HepG2 (cell line): ENCODE results near the gene PSMD1. TPM values are rescaled to one million over a fixed set of nuclear protein-coding genes. Genes with fewer than 3 reads are reported as not detected.

Experiments used
- GLI4 ChIP-seq: sonication (generic); formaldehyde crosslinking; IDR thresholded peaks from 2 replicates; pipeline ENCODE4 v1.5.1; 2020; ENCODE audit warnings: missing genetic modification reagents, mild to moderate bottlenecking, moderate library complexity, borderline replicate concordance
- KDM5B ChIP-seq: sonication (generic); formaldehyde crosslinking; IDR thresholded peaks from 2 replicates; pipeline ENCODE4 v1.4.0; 2020; ENCODE audit warnings: missing genetic modification reagents, mild to moderate bottlenecking, borderline replicate concordance
- KMT2B ChIP-seq: IDR thresholded peaks from 2 replicates; pipeline ENCODE4 v1.6.1; 2016; ENCODE audit warnings: missing genetic modification reagents, missing compliant biosample characterization
- PHF21A ChIP-seq: sonication (generic); formaldehyde crosslinking; IDR thresholded peaks from 2 replicates; pipeline ENCODE4 v1.5.0; 2020; ENCODE audit warnings: mild to moderate bottlenecking, missing genetic modification reagents
- RBM39 ChIP-seq: fragments of 200-400 bp; formaldehyde crosslinking; IDR thresholded peaks from one replicate; pipeline ENCODE4 v1.6.1; 2018; ENCODE audit warnings: antibody characterized with exemption, mild to moderate bottlenecking, low read depth, low read length; ENCODE audit not compliant: poor library complexity, severe bottlenecking
- SAP130 ChIP-seq: IDR thresholded peaks from 2 replicates; pipeline ENCODE4 v1.6.1; 2016; ENCODE audit warnings: low read depth
- THRA ChIP-seq: sonication (generic); formaldehyde crosslinking; IDR thresholded peaks from 2 replicates; pipeline ENCODE4 v1.4.0; 2020; ENCODE audit warnings: missing genetic modification reagents, borderline replicate concordance
- TOPORS ChIP-seq: sonication (generic); formaldehyde crosslinking; IDR thresholded peaks from 2 replicates; pipeline ENCODE4 v1.8.0; 2023; ENCODE audit warnings: mild to moderate bottlenecking, missing genetic modification reagents
- XRCC5 ChIP-seq: fragments of 200-400 bp; formaldehyde crosslinking; optimal IDR thresholded peaks from 2 replicates; pipeline ENCODE3; 2017; ENCODE audit warnings: mild to moderate bottlenecking, low read length
- ZNF235 ChIP-seq: sonication (generic); formaldehyde crosslinking; IDR thresholded peaks from 2 replicates; pipeline ENCODE4 v1.8.1; 2023; ENCODE audit warnings: mild to moderate bottlenecking, missing genetic modification reagents, borderline replicate concordance
- ZNF746 ChIP-seq: sonication (generic); formaldehyde crosslinking; IDR thresholded peaks from 2 replicates; pipeline ENCODE4 v1.8.0; 2022; ENCODE audit warnings: mild to moderate bottlenecking, missing genetic modification reagents
- ZNF772 ChIP-seq: sonication (generic); formaldehyde crosslinking; IDR thresholded peaks from 2 replicates; pipeline ENCODE4 v1.5.0; 2020; ENCODE audit warnings: mild to moderate bottlenecking, missing genetic modification reagents
- polyA plus RNA-seq, 8 experiments: library from polyadenylated mRNA; depleted of rRNA in 3 of 8; stranded (reverse) in 7 of 8; unstranded in 1 of 8; fragments of >200 nt; fragmentation: Illumina TruSeq in 4 of 8; extraction: Trizol in 4 of 8; gene quantifications; 2 replicates each; pipeline versions ENCODE4 v1.2.1 to v1.2.3, GENCODE V29; 2011 to 2016; ENCODE audit warnings: low read depth in 4 of 8, missing spikeins in 1 of 8, mixed read lengths in 1 of 8; ENCODE audit not compliant: insufficient read depth in 1 of 8
- total RNA-seq, 5 experiments: library from RNA; depleted of rRNA; stranded (reverse); fragments of >200 nt; fragmentation: Illumina TruSeq; extraction: Trizol; gene quantifications; 2 replicates each; pipeline ENCODE4 v1.2.3, GENCODE V29; 2016; ENCODE audit warnings: low read depth in 1 of 5
- TF ChIP-seq, protein P1 (sequence below): sonication (generic); formaldehyde crosslinking; IDR thresholded peaks from 2 replicates; pipeline ENCODE4 v1.4.0; 2020; ENCODE audit warnings: missing genetic modification reagents
- TF ChIP-seq, protein P2 (sequence below): sonication (generic); formaldehyde crosslinking; IDR thresholded peaks from 2 replicates; pipeline ENCODE4 v1.4.0; 2020; ENCODE audit warnings: missing genetic modification reagents, borderline replicate concordance

The PSMD1 gene
- total and polyA plus RNA-seq, 2 of the 13 experiments (the other 11 are each of a cell fraction or from before 2014, with no cell fraction given): 136 to 191 TPM

- TF ChIP-seq THRA (CRISPR knock-in tag) (no peak), RBM39 (peak; percentile 62), GLI4 (no peak), ZNF772 (CRISPR knock-in tag) (no peak), PHF21A (0 out of 2 replicates have a peak, but pooled peaks have one; percentile 5), KMT2B (CRISPR knock-in tag) (0 out of 2 replicates have a peak, but pooled peaks have one; percentile 15), KDM5B (CRISPR knock-in tag) (no peak), SAP130 (CRISPR knock-in tag) (peak; percentile 47), XRCC5 (no peak), ZNF746 (no peak; the same call in 1 of the 2 replicates), TOPORS (CRISPR knock-in tag) (no peak), ZNF235 (CRISPR knock-in tag) (no peak)
- TF ChIP-seq, protein P1, sequence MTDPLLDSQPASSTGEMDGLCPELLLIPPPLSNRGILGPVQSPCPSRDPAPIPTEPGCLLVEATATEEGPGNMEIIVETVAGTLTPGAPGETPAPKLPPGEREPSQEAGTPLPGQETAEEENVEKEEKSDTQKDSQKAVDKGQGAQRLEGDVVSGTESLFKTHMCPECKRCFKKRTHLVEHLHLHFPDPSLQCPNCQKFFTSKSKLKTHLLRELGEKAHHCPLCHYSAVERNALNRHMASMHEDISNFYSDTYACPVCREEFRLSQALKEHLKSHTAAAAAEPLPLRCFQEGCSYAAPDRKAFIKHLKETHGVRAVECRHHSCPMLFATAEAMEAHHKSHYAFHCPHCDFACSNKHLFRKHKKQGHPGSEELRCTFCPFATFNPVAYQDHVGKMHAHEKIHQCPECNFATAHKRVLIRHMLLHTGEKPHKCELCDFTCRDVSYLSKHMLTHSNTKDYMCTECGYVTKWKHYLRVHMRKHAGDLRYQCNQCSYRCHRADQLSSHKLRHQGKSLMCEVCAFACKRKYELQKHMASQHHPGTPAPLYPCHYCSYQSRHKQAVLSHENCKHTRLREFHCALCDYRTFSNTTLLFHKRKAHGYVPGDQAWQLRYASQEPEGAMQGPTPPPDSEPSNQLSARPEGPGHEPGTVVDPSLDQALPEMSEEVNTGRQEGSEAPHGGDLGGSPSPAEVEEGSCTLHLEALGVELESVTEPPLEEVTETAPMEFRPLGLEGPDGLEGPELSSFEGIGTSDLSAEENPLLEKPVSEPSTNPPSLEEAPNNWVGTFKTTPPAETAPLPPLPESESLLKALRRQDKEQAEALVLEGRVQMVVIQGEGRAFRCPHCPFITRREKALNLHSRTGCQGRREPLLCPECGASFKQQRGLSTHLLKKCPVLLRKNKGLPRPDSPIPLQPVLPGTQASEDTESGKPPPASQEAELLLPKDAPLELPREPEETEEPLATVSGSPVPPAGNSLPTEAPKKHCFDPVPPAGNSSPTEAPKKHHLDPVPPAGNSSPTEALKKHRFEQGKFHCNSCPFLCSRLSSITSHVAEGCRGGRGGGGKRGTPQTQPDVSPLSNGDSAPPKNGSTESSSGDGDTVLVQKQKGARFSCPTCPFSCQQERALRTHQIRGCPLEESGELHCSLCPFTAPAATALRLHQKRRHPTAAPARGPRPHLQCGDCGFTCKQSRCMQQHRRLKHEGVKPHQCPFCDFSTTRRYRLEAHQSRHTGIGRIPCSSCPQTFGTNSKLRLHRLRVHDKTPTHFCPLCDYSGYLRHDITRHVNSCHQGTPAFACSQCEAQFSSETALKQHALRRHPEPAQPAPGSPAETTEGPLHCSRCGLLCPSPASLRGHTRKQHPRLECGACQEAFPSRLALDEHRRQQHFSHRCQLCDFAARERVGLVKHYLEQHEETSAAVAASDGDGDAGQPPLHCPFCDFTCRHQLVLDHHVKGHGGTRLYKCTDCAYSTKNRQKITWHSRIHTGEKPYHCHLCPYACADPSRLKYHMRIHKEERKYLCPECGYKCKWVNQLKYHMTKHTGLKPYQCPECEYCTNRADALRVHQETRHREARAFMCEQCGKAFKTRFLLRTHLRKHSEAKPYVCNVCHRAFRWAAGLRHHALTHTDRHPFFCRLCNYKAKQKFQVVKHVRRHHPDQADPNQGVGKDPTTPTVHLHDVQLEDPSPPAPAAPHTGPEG: no peak
- TF ChIP-seq, protein P2, sequence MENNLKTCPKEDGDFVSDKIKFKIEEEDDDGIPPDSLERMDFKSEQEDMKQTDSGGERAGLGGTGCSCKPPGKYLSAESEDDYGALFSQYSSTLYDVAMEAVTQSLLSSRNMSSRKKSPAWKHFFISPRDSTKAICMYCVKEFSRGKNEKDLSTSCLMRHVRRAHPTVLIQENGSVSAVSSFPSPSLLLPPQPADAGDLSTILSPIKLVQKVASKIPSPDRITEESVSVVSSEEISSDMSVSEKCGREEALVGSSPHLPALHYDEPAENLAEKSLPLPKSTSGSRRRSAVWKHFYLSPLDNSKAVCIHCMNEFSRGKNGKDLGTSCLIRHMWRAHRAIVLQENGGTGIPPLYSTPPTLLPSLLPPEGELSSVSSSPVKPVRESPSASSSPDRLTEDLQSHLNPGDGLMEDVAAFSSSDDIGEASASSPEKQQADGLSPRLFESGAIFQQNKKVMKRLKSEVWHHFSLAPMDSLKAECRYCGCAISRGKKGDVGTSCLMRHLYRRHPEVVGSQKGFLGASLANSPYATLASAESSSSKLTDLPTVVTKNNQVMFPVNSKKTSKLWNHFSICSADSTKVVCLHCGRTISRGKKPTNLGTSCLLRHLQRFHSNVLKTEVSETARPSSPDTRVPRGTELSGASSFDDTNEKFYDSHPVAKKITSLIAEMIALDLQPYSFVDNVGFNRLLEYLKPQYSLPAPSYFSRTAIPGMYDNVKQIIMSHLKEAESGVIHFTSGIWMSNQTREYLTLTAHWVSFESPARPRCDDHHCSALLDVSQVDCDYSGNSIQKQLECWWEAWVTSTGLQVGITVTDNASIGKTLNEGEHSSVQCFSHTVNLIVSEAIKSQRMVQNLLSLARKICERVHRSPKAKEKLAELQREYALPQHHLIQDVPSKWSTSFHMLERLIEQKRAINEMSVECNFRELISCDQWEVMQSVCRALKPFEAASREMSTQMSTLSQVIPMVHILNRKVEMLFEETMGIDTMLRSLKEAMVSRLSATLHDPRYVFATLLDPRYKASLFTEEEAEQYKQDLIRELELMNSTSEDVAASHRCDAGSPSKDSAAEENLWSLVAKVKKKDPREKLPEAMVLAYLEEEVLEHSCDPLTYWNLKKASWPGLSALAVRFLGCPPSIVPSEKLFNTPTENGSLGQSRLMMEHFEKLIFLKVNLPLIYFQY (CRISPR knock-in tag): 0 out of 2 replicates have a peak, but pooled peaks have one; percentile 4
Measured at GRCh38 chr2:231038483-231039293, 18.0 kb upstream of the PSMD1 start (continued).
